GM18517 (cell line): ENCODE data around the gene HOXB8.

ENCODE experiments used
- ATAC-seq: cut with Tn5 transposase; IDR thresholded peaks from one replicate; pipeline ENCODE4 v1.9.1; 2021; ENCODE audit warnings: mild to moderate bottlenecking, moderate library complexity; ENCODE audit not compliant: unreplicated experiment

Gene HOXB8

DNA sequence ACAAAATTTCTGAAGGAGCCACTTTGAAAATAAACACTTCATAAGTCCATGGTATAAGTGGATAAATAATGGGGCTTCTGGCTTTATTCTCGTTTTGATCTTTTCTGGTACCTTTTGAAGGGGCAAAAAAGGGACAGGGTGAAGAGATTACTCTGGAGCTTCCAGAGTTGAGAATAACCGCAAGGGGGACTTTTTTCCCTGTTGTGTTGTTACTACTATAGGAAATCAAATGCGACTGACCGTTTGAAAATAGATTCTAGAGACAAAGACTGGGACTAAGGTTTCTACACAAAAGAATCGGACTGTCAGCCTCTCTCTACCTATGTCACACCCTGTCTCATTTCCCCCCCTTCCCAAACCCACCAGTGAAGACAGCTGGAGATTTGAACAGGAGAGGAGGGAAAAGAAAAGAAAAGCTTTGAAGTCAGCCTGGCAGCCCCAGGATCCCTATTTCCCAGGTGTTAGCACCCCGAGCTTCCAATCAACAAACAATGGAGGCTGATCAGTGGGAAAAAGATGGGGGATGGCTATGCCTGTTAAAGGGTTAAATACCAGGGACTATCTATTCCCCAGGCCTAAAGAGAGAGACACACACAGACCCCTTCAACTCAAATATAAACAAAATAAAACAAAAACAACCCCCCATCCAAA is 45.3 kb downstream of the HOXB8 start:
- no peak for ATAC-seq

DNA sequence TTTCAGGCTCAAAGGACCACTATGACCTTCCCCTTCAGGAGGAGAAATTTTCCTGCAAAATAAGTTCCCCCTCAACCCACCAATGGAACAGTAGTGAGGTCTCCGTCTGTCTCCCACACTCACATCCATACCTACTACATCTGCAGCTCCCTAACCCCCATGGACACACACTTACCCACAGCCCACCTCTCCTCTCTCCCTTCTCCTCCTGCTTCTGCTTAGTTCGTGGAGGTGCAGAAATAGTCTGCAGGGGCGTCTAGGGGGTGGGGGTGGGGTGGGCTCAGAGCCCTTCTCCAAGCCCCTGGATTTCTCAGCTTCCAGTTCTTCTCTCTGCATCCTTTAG is 45.9 kb downstream of the HOXB8 start:
- no peak for ATAC-seq

DNA sequence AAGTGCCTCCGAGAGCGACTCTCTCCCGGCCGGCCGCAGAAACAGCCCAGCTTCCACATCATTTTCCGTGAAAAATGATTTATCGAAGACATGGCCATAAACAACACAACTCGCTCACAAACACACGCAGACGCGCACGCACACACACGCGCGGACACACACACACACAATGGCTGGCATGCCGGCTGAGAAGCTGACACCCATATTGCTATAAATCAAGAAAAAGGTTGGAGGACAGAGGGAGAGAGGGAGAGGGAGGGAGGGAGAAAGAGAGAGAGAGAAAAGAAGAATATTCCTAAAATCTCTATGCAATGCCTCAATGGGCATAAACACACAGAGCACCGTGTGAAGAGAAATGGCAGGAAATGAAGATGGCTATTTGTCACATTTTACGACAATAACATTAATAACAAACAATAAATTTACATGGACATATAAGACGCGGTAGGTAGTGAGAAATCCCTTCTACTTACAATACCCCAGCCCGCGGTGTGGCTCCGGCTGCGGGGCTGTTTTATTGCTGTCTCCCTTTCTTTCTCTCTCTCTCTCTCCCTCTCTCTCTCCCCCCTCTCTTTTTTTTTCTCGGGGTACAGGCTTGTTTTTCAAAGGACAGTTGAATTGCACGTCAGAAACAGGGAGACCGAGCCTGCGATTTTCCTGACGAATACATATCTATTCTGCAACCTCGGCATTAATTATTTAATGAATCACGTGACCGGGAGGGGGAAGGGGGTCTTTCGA is 46.4 kb downstream of the HOXB8 start:
- no peak for ATAC-seq

DNA sequence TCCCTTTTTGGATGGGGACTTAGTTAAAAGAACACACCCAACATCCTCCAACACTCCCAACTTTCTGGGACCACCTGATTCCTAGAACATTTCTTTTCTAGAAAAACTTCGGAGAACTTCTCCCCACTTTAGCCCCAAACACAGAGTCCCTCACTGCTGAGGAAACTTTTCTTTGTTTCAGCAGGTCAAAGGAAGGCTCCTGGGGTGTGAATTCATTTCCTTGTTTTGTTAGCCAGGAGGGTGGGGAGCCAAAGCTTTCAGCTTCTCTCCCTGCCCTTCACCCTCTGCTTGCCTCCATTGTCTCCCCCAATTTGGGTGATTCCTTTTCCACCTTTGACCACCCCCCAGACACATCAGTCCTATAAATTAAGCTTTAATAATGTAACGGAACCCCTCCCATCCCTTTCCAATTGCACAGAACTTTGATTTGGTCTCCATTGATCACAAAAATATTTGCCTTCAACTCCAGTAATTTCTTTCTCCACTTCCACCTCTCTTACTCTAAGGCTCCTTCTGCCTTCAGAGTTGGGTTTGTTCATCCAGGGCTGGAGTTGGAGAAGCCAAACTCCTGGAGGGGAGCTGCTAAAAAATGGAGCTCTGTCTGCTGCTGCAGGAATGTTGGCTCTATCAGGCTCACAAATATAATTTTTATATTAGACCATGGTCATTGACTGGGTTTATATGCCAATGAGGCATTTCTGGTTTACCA is 47.3 kb downstream of the HOXB8 start:
- ATAC-seq = no peak

DNA sequence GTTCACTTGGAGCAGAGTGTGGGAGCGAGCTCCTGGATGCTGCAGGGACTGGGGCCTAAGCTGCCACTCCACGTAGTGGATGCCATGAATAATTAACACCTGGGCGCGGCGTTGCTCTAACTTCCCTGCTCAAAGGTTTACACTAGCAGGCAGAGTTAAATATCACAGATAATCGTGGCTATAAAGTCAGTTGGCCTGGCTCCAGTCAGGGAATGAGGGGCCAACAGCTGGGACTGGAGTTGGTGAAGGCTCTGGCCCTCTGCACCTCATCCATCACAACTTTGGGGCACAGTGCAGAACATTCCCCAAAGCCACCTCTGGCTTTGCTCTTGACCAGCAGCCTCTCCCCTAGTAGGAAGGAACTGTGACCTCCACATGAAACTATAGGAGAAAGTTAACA is 47.9 kb downstream of the HOXB8 start:
- no peak for ATAC-seq

DNA sequence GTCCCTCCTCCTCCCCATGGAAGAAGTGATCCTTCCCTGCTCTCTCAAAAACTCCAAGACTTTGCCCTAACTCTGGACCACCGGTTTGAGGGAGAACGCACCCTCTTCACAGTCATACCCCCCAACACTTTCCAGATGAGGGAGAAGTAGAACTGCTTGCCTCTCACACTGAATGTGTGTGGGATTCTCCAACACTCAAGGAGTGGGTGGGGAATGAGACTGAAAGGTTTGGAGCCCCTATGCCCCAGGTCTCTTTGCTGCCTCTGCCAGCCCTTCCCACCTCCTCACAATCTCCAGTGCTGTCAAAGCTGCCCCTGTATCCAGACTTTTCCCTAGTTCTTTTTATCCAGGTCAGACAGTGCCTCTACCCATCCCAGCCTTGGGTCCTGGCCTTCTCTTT is 48.4 kb downstream of the HOXB8 start:
- no peak for ATAC-seq

DNA sequence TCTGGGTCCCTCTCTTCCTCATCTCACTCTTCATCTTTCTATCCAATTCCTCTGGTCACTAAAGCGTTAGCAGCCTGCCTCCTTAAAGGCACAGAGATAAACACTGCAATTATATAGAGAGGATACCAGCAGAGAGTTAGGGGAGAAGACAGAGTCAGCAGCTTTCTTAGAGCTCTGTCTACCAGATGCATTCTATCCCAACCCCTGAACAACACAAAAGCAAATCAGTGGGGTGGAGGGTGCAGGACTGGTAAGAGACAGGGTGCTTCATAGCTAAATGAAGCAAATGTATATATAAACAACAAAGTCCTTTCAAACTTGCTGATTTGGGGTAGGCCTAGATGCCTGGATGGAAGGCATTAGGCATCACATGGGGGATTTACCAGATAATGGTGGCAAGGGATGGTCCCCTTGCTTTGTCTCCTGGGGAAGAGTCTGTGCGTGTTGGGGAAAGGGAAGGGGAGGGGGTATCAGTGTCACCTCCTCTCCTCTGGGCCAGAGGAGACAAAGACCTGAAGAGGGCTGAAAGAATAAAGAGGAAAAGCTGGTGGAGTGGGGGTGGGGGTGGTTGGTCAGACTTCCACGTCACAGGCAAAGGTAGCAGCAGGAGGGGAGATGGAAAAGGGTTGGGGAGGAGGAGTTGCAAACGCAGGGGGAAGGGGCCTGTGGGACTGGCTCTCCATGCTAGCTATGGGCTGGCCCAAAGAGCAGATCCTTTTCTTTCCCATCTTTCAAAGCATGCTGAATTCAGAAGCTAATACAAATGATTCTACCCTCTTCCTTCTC is 49.0 kb downstream of the HOXB8 start:
- no peak for ATAC-seq

DNA sequence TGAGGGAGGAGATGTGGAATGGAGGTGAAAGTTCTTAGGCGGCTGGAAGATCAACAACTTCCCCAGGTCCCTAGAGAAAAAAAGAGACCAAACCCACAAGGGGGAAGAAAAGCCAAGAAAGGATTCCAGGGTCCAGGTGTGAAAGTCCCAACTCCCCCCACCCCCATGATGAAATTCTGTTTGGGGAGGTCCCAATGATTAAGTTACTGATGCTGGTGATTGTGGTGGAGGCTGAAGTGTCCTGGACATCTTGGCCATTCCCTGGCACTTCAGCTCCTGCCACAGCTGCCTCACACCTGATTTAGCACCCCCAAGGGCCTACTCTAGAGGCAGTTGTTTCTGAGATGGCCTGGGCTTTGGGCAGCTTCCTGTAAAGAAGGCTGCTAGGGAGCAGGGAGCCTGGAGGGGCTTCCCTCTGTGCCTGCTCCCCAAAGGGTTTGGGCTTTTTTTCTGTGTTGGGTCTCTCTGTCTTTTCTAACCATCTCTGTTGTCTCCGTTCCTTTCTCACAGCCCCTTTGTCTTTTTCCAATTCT is 50.0 kb downstream of the HOXB8 start:
- no peak for ATAC-seq

DNA sequence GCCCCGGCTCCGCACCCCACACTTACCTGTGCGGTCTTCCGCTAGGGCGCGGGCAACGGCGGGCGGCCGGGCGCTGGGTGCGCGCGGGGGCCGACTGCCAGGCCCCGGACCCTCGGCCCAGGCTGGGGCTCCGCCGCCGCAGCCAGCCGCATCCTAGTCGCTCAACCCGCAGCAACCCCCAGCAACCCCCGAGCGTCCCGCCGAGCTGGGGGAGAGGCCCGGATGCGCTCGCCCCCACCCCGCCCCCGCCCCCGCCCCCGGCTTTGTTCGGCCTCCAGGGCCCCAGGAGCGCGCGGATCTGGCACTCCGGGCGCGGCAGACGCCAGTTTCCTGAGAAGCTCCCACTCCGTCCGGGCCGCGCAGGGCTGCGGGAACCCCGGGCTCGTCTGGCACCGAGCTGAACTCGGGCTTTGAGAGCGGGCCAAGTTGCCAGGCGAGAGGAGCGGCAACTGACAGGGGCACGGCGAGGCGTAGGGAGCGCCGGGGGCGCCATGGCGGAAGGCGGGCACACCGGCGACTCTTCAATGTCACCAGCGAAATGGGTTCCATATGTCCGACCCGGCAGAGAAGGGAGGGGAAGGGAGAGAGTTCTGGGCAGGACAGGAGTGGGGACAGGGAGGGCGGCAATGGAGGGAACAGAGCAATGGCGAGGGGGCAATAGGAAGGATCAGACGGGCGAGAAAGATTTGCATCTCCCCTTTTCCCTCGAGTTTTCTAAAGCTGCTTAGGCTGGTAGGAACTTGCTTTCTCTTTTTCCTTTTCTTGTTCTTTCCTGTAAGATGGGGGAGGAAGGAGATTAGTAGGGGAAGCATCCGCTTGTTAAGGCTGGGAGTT is 50.7 kb downstream of the HOXB8 start:
- ATAC-seq = no peak

DNA sequence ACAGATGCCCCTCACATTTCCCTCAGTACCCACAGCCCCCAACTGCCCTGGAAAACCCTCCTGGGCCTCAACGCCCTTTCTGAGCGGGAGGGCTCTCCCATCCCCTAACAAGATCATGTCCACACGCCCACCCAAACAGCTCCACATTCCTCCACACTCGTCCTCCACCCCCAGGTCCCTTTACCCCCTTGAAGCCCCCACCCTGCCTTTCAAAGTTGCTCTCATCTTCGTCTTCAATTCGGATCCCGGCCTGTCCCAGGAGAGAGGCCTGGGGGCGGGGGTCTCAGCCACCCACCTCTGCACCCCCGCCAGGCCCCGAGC is 51.3 kb downstream of the HOXB8 start:
- no peak for ATAC-seq

DNA sequence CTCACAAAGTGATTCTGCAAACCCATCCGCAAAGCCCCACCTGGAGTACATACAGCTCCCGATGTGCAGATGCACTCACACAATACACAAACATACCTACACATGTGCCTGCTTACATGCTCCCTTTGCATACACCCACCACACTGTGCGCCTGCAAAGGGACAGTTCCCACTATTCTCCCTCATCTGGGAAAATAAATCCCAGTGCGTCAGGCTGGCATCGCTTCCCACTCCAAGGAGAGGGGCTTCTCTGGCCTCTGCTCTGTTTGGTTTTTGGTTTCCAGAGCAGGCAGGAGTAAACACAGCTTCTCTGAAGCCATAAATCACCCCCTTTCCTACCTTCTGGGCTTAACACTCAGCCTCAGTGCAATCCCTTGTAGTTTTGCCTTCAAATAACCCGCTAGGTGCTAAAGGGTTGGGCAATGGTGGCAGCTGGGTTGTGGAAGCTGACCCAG is 51.7 kb downstream of the HOXB8 start:
- no peak for ATAC-seq

DNA sequence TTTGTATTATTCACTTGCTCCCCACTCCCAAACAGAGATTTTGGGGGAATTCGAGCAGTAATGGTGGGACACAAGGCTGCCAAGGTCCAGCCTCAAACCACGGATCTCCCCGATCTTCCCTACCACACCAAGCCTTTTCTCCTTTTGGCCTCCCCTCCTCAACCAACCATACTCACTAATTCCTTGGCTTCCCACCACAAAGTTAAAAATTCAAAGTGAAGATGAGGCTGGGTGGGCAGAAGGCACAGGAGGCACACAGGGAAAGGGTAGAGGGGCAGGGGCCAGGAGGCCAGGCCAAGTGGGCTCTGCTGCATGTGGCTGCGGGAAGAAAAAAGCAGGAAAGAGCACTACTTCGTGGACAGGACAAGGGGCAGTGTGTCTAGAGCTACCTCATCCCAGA is 52.2 kb downstream of the HOXB8 start:
- no peak for ATAC-seq
